AG20443 (cell line): ENCODE data around the gene C1QL1.
A peak's percentile ranks its signal among the peaks of the same experiment; 100 is the strongest.

Source experiments
- DNase-seq: peaks from one replicate; pipeline ENCODE4 v3.0.0; 2012; ENCODE audit warnings: low spot score, mixed read lengths

Gene C1QL1

DNA sequence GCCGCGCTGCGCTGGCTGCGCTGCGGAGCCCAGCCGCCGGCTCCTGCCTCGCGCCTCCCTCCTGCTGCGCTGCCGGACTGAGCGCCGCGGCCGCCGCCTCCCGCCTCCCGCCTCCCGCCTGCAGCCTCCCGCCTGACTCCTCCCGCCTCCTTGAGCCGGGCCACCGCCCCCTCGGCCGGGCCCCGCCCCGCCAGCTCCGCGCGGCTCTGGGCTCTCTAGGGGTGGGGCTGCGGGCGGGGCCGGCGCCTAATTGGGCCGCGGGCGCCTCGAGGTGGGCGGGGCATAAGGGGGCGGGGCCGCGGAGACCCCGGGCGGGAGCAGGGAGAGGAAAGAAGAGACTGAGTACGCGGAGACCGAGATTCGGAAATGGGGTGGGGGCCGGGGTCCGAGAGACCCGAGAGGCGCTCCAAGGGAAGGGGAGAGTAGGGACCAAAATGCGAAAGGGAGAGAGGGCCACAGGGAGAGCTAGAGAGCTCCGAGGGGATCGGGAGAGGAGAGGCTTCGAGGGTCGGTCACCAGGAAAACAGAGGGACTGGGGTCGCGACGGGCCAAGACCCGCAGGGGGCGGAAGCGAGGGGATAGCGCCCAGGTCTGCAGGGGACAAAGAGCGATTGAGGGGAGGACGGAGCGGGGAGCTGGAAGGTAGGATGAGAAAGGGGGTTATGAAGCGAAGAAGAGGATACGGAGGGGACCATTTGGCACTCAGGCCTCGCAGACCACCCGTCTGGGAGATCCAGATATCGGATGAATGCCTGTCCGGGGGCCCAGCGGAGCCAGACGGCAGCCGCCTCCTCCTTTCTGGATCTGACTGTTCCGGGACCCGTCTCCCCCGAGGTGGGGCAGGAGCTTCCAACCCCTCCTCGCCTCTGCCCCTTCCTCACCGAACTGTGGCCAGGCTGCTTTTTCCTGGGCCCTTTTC is at the start of gene C1QL1:
TSS of gene C1QL1 (minus strand) at position 79 of the 919 bp plus-strand sequence. CDS start 255 bp downstream, outside the sequence.
- peak; percentile 100 for DNase-seq

DNA sequence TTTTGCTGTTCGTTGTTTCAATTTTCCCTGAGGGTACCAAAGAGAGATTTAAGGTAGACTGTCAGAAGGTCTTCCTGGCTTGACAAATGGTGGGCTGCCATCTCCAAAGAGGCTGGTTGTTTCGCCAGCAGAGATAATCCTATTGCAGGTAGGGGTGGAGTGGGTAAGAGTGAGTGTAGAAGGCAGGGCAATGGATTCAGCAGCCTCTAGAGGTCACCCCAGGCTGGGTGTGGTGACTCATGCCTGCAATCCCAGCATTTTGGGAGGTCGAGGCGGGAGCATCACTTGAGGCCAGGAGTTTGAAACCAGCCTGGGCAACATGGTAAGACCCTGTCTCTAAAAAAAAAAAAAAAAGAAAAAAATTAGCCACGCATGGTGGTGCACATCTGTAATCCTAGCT is 48.7 kb upstream of the C1QL1 start:
- no peak for DNase-seq

GRCh38 chr17:45016237-45016636 is 48.1 kb upstream of the C1QL1 start:
- no peak for DNase-seq

DNA sequence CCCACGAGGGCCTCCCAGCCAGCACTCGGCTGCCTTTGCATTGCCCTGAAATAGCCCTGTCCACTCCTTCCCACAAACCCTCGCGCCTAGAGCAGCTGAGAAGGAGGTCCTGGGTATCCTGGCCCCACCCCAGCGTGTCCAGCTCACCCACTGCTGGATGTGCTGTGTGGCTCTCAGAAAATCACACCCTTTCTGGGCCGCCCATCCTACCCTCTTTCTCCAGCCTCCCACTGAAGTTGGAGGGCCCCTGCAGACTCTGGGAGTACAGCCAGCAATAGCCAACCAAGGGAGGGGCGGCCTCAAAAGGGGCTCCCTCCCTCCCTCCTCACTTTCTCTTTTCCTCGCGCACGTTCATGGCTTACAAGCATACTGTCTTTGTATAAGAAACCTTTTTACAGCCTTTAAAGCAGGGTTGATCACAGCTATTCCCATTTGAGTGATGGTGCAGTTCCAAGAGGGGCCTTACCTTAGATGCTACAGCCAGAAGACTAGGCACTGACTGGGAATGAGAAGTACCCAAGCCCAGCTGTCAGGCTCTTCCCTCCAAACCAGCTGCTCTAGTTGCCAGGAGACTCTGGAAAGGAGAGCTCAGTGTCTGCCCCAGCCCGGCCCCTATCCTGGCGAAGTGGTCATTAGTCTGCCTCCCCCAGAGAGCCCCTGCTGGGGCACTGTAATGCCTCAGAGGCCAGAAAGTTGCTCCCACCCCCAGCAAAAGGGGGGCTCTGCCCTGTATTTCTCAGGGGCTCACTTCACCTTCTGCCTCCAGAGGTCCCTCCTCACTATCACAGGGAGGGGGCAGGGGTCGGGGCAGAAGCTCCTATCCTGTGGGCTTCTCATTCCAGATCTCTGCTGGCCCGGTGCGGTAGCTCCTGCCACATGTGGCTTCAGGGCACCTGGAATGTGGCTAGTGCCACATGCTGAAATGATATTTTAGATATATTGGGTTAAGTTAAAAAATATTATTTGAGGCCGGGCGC is 45.2 kb upstream of the C1QL1 start:
- DNase-seq: no peak

DNA sequence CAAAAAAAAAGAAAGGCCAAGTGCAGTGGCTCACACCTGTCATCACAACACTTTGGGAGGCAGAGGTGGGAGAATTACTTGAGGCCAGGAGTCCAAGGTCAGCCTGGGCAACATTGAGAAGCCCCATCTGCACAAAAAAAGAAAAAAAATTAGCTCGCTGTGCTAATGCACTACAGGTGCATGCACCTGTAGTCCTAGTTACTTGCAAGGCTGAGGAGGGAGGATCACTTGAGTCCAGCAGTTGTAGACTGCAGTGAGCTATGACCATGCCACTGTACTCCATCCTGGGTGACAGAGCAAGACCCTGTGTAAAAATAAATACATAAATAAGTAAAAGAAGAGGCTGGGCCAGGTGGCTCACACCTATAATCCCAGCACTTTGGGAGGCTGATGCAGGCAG is 43.7 kb upstream of the C1QL1 start:
- no peak for DNase-seq

DNA sequence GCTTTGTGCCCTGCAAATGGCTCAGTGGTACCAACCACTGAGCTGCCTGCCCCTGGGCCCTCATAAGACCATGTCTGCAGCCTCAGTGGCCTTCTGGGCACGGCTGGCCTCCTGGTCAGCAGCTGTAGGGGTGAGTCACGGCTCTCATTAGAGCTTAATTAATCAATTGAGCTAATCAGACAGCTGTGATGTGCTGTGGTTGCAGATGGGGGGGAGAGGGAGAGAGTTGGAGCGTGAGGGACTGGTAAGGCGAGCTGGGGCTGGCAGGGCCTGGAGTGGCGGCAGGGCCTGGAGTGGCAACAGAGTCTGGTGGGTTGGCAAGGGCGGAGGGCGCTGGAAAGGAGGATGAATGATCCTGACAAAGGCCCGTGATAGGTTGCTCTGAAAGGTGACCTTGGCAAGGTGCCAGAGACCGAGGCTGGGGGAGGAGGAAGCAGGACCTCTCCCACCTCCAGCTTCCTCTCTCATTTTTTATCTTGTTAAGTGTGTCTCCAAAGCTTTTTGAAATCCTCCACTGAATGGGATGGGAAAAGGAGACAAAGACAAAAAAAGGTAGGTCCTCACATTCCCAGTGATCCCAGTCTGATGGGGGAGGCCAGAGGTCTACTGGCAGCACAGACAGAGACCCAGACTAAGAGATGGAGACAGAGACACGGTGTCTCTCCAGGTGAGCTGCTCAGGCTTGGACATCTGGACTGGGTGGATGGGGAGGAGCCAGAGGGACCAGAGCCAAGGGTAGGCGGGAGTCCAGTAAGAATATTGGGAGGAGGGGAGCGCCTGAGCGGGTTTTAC is 41.8 kb upstream of the C1QL1 start:
- DNase-seq: no peak

- DNase-seq: no peak
Observed at GRCh38 chr17:45008216-45008615, 40.1 kb upstream of the C1QL1 start.

GRCh38 chr17:45006927-45007461 is 38.9 kb upstream of the C1QL1 start:
- peak; percentile 35 for DNase-seq

DNA sequence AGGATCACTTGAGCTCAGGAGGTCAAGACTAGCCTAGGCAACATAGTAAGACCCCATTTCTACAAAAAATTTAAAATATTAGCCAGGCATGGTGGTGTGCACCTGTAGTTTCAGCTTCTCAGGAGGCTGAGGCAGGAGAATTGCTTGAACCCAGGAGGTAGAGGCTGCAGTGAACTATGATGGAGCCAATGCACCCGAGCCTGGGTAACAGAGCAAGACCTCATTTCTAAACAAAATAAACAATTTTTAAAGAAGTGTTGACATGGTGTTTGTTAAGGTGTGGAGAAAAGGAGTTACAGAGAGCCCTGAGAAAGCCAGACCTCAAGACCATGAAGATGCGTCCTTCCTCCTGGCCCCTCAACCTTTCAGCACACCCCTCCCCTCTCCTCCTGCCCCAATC is 37.6 kb upstream of the C1QL1 start:
- DNase-seq: no peak

GRCh38 chr17:45004388-45004787 is 36.3 kb upstream of the C1QL1 start:
- DNase-seq: no peak

DNA sequence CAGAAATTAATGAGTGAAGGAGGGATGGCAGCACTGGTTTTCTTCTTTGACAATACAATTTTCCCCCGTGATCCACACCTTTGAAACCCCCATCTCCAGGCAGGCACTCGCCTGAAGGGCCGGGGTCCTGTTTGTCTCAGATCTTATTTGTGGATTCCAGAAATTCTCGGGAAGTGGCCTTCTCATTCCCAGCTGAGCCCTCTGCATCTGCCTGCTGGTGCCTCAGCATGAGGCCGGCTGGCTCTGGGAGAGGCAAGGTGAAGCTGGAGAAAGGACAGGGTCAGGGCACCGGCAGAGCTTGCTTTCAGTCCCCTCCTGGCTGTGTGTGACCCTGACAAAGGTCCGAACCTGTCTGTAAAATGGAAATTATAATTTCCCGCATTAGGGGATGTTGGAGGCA is 35.8 kb upstream of the C1QL1 start:
- DNase-seq: no peak

- DNase-seq: no peak
Observed at GRCh38 chr17:45001310-45001709, 33.2 kb upstream of the C1QL1 start.

DNA sequence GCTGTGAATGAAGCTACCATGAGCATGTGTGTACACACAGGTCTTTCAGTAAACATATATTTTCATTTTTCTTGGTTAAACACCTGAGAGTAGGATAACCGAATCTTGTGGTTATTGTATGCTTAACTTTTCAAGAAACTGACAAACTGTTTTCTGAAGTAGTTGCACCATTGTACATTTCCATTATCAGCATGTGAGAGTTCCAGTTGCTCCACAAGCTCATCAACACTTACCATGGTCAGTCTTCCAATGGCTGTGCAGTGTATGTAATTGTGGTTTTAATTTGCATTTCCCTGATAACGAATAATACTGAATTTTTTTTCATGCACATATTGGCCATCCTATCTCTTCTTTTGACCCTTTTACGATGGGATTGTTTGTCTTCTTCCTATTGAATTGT is 31.3 kb upstream of the C1QL1 start:
- DNase-seq: no peak

DNA sequence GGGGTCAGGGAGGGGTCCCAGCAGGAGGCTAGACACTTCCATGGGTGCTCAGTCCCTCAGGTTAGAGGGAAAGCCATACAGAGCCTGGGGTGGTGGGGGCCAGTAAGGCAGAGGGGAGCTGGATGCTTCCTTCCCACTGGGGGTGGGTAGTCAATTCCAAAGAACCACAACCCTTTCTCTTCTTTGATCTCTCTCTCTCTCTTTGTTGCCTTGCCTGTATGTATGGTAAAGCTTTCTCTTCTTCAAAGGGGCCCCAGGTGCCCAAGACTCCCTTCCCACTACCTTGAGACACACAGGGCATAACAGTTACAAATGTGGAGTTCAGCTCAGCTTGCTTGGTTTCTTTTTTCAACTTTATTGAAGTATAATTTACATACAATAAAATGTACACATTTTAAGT is 30.5 kb upstream of the C1QL1 start:
- DNase-seq: no peak

DNA sequence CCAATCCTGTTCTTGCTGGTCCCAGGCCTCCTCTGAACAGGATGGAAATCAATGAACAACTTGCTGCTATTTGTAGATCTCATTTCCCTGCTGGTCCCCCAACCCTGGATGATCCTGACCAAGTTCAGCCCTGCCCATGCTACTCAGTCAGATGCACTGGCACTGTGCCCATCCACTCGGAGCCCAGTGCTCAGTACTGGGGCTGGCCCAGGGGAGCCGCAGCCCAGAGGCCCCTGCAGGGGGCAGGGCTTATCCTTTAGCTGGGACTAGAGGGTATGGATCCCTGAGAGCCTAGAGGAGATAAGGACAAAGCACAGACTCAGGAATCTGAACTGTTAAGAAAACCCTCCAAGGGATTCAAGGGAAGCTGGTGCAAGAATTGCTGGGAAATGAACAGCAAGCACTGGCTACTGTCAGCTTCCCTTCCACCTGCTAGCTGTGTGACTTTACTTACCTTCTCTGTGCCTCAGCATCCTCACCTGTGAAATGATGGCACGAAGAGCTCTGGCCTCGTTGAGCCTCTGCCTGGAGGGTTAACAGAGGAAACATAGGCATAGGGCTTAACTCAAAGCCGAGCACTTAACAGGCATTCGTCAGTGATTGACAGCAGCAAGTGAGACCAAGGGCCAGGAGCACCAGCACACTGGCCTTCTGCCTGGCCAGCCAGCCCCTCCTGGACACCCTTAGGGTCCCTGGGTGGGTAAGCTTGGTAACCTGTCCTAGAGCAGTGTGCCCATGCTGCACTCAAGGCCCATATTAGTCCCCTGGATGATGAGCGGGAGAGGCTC is 29.8 kb upstream of the C1QL1 start:
- no peak for DNase-seq

DNA sequence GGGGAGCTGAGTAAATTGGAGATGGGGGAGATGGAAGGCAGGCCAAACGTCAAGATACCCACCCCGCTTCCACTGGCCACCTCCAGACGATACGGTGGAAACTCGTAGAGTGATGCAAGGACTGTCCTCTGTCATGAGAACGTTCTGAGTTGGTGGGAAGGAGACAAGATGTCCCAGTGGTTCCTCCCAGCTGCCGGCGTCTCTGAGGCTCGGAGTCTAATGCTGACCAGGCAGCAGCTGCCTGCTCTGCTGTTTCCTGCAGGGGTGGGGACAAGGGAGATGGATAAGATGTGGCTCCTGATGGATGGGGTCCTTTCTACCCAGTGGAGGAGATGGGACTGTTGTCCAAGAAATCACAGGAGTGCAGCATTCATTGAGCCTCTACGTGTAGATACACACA is 28.2 kb upstream of the C1QL1 start:
- DNase-seq: no peak

DNA sequence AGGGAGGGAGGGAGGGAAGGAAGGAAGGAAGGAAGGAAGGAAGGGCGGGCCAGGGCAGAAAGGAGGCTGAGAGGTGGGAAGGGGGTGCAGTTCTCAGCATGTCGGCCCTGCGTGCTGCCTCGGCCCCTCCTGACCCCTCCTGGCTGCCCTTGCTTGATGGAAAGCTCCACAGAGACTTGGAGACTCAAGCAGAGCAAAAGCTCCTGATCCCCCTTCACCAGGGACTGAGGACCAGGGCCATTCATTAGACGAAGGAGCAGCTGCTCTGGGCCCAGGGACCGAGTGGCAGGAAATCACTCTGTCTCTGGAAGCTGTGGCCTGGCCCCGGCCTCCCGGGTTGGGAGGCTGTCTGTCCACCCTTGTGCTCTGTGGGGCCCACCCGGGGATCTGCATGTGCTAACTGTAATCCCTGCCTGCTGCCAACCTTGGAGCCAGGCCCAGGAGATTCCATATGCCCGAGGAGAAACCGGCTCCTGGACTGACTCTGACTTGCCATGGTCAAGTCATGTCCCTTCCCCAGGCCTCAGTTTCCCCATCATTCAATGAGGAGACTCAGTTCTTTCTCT is 27.4 kb upstream of the C1QL1 start:
- no peak for DNase-seq

GRCh38 chr17:44992242-44992939 is 24.3 kb upstream of the C1QL1 start:
- DNase-seq: no peak

DNA sequence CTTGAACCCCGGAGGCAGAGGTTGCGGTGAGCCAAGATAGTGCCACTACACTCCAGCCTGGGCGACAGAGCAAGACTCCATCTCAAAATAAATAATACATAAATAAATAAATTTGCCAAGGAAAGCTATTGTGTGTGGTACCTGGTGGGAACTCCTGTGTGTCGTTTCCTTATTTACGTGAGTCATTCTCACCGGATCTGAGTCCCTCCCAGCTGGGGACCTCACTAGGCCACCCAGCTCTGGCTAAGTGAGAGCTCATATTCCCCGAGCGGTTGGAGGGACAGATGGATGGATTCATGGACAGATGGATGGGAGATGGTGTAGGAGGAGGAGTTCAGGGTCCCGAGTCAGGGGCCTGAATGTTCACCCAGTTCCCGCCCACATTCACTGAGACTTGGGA is 22.9 kb upstream of the C1QL1 start:
- no peak for DNase-seq
